ENCODE measurements around the gene PRDX5. TPM values are rescaled to one million over a fixed set of nuclear protein-coding genes. Genes with fewer than 3 reads are reported as not detected.

Gene PRDX5
- total RNA-seq, 3 donors from 2014 or later, result 159 to 512 (median 353) TPM

DNA sequence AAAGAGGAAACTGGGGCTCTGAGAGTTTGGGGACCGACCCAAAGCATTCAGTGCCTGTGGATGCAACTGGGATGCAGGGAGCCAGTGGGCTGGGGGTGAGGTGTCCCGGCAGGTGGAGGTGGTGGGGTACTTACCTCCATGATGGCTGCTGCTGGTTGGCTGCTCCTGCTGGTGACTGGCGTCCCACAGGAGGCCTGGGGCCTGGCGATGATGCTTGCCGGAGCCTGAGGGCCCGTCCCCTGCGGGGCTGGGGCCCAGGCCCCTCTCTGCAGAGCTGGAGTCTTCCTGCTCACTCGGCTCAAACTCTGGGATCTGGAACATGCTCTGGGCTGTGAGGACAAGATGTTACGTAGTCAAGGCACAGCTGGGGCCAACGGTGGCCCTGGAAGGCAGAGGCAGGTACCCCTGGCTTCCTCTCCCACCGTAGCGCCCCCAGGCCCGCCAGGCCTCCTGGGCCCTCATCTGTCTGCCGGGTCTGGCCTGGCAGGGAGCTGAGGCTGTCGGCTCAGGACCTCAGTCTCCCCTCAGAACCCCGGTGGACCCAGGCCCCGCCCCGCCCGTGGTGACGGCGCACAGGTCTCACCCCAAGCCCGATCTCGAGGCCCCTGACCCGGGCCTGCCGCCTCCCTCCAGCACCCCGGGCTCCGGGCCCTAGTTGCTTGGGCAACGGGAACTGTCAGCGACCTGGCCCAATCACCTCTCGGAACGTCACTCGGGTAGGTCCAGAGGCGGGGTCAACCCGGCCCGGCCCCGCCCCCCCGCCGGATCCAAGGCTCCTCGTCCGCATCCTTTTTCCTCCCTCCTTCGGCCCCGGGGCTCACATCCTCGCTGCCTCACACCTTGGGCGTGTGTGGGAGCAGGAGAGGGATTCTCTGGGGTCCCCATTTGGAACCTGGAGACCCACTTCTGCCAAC, 33.6 kb upstream of the PRDX5 start, which contains the start of gene BAD:
Gene BAD (minus strand): TSS at position 618 of the 914 bp plus-strand sequence. CDS start 297 bp downstream, at position 321.
- intact Hi-C loops (cut with DNase I, micrococcal nuclease), result no loop called here
- no peaks in the 10 kb centered on the region for H3K36me3 ChIP-seq (ENCODE audit: low read depth)
- H3K4me3 ChIP-seq, result peak within 1 kb of the TSS; percentile 53
- peaks cover 28% of the 10 kb centered on the region for H3K4me1 ChIP-seq (ENCODE audit: low read depth)
- peak; percentile 88 for ATAC-seq
- H3K9me3 ChIP-seq, result no peaks in the 10 kb centered on the region
- TF ChIP-seq, protein P1, sequence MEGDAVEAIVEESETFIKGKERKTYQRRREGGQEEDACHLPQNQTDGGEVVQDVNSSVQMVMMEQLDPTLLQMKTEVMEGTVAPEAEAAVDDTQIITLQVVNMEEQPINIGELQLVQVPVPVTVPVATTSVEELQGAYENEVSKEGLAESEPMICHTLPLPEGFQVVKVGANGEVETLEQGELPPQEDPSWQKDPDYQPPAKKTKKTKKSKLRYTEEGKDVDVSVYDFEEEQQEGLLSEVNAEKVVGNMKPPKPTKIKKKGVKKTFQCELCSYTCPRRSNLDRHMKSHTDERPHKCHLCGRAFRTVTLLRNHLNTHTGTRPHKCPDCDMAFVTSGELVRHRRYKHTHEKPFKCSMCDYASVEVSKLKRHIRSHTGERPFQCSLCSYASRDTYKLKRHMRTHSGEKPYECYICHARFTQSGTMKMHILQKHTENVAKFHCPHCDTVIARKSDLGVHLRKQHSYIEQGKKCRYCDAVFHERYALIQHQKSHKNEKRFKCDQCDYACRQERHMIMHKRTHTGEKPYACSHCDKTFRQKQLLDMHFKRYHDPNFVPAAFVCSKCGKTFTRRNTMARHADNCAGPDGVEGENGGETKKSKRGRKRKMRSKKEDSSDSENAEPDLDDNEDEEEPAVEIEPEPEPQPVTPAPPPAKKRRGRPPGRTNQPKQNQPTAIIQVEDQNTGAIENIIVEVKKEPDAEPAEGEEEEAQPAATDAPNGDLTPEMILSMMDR (IDR thresholded peaks at IDR 0.05), result no peak
- DNase-seq, result peak; percentile 97

- H3K4me1 ChIP-seq (ENCODE audit: low read depth), result peaks cover 28% of the 10 kb centered on the region
- peak; percentile 92 to 95 (median 93) for DNase-seq
- H3K4me3 ChIP-seq, result peak within 1 kb of the TSS; percentile 53
- intact Hi-C loops (cut with DNase I, micrococcal nuclease), result no loop called here
- TF ChIP-seq, protein P1 (IDR thresholded peaks at IDR 0.05), result no peak
- H3K36me3 ChIP-seq (ENCODE audit: low read depth), result no peaks in the 10 kb centered on the region
- ATAC-seq, result peak; percentile 83
- no peaks in the 10 kb centered on the region for H3K9me3 ChIP-seq
Observed at GRCh38 chr11:64284962-64285884, 32.7 kb upstream of the PRDX5 start, which contains the start of gene GPR137. TSS of gene GPR137 (plus strand) at chr11:64285848. CDS start at chr11:64286525, 677 bp downstream.

- peak; percentile 24 for ATAC-seq
- H3K9me3 ChIP-seq, result no peaks in the 10 kb centered on the region
- intact Hi-C loops (cut with DNase I, micrococcal nuclease), result no loop called here
Observed at GRCh38 chr11:64285885-64286800, 31.8 kb upstream of the PRDX5 start.

GRCh38 chr11:64286801-64287159, 31.1 kb upstream of the PRDX5 start:
- intact Hi-C loops (cut with DNase I, micrococcal nuclease), result no loop called here
- TF ChIP-seq, protein P1 (IDR thresholded peaks at IDR 0.05), result no peak
- Histone ChIP-seq H3K9me3 (no peaks in the 10 kb centered on the region), H3K4me3 (no peak overlapping the region), H3K36me3 (ENCODE audit: low read depth) (no peaks in the 10 kb centered on the region), H3K4me1 (ENCODE audit: low read depth) (peaks cover 33% of the 10 kb centered on the region)
- DNase-seq (no peak), ATAC-seq (no peak)

More at GRCh38 chr11:64285885-64286800, 31.8 kb upstream of the PRDX5 start:
- peaks cover 28% of the 10 kb centered on the region for H3K4me1 ChIP-seq (ENCODE audit: low read depth)
- DNase-seq, result peak in 2 of 3 donors; percentile 55 to 70
- H3K36me3 ChIP-seq (ENCODE audit: low read depth), result no peaks in the 10 kb centered on the region
- TF ChIP-seq, protein P1 (IDR thresholded peaks at IDR 0.05), result no peak
- peak overlapping the region; percentile 53 for H3K4me3 ChIP-seq
